Thyroid gland (tissue), 4 donors: ENCODE measurements around the gene RIPOR2.

Experiments
- CTCF ChIP-seq, 6 experiments: fragments of 200-600 bp in 3 of 6; fragments of 450-650 bp in 3 of 6; sonication (generic) in 3 of 6; IDR thresholded peaks; one replicate each; pipeline ENCODE4 v1.5.1; 2016 to 2019; ENCODE audit warnings: antibody characterized with exemption in 6 of 6, mild to moderate bottlenecking in 2 of 6, inconsistent platforms in 1 of 6, moderate library complexity in 1 of 6
- POLR2A ChIP-seq, 2 donors: fragments of 450-650 bp; IDR thresholded peaks; one replicate each; pipeline ENCODE4 v1.6.1; 2017; ENCODE audit warnings: antibody characterized with exemption in 2 of 2, mild to moderate bottlenecking in 2 of 2, moderate library complexity in 1 of 2

GRCh38 chr6:24880451-24880850 lies 55.3 kb downstream of the RIPOR2 start:
- no peak for TF ChIP-seq CTCF (IDR thresholded peaks at IDR 0.05)
- no peak for TF ChIP-seq POLR2A (IDR thresholded peaks at IDR 0.05)
